Pulmonary artery endothelial cell (primary cell): ENCODE results near the gene STT3B. TPM values are rescaled to one million over a fixed set of nuclear protein-coding genes. Genes with fewer than 3 reads are reported as not detected.

Experiments
- DNase-seq: peaks from one replicate; pipeline ENCODE4 v3.0.0-alpha.2; 2011; ENCODE audit warnings: low read depth, low spot score
- total RNA-seq: library from RNA; depleted of rRNA; stranded (reverse); fragments of >200 nt; gene quantifications from 2 replicates; pipeline ENCODE4 v1.2.3, GENCODE V29; 2014

The STT3B gene
- total RNA-seq, 1 donor from 2014 or later: 168 TPM

DNA sequence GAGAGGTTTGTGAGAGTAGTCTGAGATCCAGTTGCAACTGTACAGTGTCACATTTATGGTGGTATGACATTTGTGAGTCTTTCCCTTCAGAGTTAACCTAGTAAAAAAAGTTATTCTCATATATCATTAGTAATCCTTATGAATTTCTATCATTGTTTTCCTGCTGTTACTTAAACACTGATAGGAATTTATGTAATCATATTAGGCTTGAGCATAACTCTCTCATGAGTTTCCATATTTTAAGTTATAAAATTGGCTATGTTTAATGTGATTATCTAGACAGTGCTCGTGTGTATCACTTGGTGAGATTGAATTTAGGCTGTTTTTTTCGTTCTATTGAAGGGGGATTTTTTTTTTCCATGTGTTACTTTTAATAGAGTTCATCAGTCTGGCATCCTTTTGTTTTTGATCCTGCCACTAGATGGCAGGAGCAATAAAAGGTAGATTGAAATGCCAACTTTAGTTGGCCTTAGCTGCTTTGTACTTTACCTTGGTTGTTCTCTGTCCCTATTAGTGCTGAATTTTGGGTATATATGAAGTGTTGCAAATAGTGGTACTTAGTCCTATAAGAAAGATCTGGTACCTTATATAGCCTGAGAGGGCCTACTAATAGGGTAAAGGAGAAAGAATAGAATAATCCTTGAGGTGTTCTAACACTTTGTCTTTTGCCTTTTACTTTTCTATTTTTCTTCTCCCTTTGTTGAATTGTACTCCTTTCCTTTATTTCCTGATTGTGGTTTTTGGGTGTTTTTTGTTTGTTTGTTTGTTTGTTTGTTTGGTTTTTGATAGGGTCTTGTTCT, 17.9 kb downstream of the STT3B start:
- DNase-seq: no peak

GRCh38 chr3:31551646-31552045, 18.9 kb downstream of the STT3B start:
- no peak for DNase-seq

DNA sequence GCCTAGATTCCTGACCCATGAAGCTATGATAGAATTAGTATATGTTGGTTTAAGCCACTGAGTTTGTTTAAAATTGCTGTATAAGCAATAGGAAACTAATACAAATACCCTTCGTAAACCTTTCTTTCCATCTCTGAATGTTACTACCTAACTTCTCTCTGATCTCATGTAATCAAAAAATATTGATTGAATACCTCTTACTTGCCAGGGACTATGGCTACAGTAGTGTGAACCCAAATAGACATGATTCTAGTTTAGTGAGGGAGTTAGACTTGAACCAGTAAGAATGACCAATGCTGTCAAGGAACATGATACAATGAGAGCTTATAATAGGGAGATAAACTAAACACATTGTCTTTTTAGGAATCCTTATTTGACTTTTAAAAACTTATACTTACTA, 19.4 kb downstream of the STT3B start:
- DNase-seq: no peak

DNA sequence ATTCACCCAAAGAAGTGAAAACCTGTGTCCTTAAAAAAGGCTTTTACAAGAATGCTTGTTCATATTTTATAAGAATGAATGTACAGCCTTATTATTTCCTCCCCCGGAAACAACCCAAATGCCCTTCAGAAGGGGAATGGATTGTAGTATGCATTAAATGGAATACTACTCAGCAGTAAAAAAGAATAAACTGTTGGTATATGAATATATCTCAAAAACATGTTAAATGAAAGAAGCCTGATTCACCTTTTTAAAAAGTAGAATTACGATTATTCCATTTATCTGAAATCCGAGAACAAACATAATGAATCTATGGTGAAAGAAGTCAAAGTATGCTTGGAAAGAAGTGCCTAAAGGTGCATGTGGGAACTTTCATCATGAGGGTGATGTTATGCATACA, 20.5 kb downstream of the STT3B start:
- DNase-seq: no peak

- no peak for DNase-seq
Observed at GRCh38 chr3:31555204-31555603, 22.5 kb downstream of the STT3B start.

- no peak for DNase-seq
Observed at GRCh38 chr3:31559872-31560534, 27.3 kb downstream of the STT3B start.

DNA sequence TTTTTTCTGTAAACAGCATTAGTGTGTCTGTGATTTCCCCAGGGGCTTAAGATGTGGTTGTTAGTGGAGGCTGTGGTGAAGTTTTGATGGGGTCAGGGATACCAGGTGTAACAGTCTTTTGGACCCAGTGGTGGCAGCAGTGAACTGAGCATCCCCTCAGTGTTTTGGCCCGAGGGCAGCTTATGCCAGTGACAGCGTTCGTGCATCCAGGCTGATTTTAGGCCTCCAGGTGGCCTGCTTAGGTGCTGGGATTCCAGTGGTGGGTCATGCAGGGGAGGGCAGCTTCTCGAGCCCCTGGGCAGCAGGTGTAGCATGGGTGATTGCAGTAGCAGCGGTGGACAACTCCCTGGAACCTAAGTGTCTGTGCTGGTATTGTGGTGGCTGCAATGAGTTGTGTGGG, 29.2 kb downstream of the STT3B start:
- no peak for DNase-seq

- no peak for DNase-seq
Observed at GRCh38 chr3:31562525-31562924, 29.8 kb downstream of the STT3B start.

GRCh38 chr3:31565288-31565687, 32.6 kb downstream of the STT3B start:
- no peak for DNase-seq

GRCh38 chr3:31567036-31567435, 34.3 kb downstream of the STT3B start:
- DNase-seq: no peak

- DNase-seq: no peak
Observed at GRCh38 chr3:31568649-31569048, 35.9 kb downstream of the STT3B start.

GRCh38 chr3:31571325-31571724, 38.6 kb downstream of the STT3B start:
- no peak for DNase-seq

DNA sequence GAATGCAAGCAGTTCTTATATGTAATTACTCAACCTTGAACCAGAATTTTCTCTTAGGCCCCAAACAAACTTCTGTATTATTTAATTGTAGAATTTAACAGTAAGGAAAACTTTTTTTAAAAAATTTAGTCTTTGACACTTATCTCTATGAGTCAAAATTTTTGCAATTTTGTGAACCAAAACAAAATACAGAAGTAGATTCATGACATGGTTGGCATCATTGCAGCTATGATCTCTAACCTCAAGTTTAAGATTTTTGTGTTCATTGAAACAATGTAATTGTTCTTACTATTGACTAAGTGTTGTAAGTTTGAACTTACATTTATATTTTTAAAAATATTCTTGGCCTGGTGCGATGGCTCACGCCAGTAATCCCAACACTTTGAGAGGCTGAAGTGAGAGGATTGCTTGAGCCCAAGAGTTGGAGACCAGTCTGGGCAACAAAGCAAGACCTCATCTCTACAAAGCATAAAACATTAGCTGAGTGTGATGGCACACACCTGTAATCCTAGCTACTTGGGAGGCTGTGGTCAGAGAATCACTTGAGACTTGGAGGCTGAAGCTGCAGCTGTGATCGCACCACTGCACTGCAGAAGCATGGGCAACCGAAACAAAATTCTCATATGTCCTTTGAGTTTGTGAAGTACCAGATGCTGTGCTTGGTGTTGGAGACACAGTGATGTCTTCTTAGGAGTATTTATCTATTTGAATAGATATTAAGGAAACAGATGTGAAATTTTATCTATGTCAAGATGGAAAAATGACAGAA, 39.7 kb downstream of the STT3B start:
- no peak for DNase-seq

DNA sequence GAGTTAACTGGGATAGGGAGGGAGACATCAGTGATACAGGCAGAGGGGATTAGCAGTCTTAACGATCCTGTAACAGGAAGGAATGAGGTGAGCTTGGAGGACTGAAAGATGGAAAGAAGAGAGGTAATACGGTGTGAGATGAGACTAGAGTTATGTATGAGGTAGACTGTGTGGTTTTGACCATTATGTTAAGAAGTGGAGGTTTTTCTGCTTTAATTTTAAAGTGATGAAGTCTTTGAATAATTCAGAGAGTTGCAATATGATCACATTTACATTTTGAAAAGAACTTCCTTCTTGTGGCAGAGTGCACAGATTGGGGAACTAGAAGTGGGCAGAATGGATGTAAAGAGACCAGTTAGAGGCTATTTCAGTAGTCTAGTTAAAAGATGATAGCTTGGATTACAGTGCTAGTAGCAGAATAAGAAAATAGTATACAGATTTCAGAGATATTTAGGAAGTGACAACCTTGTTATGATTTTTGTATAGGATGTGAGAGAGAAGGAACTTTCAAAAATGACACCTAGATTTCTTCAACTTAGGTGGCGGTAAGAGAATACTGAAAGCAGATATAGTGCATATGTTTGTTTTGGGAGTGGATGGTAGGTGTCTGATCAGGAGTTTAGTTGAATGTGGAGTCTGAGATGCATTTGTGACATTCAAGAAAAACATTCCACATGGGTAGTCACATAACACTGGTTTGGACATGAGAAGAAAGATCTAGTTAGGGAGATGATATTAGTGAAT, 40.5 kb downstream of the STT3B start:
- no peak for DNase-seq

GRCh38 chr3:31575448-31575847, 42.7 kb downstream of the STT3B start:
- no peak for DNase-seq

DNA sequence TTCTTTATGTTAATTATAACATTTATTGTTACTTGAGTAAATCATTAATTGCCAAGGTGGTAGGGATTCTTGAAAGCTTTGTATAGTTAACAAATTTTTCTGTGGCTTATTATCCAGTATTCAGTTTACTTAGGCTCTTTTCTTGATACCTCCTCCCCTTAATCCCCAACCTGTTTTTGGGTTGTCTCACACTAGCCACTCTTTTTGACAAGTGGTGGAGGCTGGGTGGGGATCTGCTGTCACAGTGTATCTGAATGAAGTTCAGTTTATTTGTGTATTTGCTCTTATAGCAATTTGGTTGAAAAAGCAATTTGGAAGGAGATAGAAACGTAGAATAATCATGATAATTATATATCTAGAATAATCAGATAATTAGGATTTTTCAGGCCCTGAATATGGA, 43.8 kb downstream of the STT3B start:
- no peak for DNase-seq

- no peak for DNase-seq
Observed at GRCh38 chr3:31577232-31577631, 44.5 kb downstream of the STT3B start.

GRCh38 chr3:31579828-31580227, 47.1 kb downstream of the STT3B start:
- DNase-seq: no peak

GRCh38 chr3:31580645-31581044, 47.9 kb downstream of the STT3B start:
- DNase-seq: no peak

DNA sequence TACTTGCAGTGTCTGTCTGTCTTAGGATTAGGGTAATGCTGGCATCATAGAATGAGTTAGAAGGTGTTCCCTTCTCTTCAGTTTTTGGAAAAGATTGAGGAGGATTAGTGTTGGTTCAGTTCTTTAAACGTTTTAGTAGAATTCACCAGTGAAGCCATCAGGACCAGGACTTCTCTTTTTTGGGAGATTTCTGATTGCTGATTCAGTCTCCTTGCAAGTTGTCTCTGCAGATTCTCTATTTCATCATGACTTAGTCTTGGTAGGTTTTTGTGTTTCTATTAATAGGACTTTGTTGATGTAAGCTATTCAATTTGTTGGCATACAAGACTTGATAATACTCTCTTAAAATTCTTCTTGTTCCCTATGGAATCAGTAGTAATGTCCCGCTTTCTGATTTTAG, 48.9 kb downstream of the STT3B start:
- DNase-seq: no peak

GRCh38 chr3:31589228-31589627, 56.5 kb downstream of the STT3B start:
- DNase-seq: no peak

GRCh38 chr3:31590650-31591049, 57.9 kb downstream of the STT3B start:
- no peak for DNase-seq
